ENCODE measurements around the gene VGLL4.

DNA sequence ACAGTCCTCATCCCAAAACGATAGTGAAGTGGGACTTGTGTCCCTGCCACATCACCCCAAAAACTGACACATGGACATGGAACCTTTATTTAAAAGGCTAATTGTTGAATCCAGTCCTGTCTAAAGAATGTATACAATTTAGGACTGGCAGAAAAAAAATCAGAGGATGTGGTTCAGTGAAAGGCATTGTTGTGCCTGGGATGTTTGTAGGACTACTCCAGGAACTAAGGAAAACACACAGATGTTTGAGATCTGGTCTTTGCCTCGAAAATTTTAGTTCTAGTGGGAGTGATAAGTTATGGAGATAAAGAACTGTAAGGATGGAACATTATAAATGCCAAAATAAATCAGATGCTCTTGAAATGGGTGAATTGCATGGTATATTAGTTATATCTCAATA lies 27.2 kb downstream of the VGLL4 start:
- TF ChIP-seq EZH2phosphoT487 (IDR thresholded peaks at IDR 0.05) (no peak), EZH2 (IDR thresholded peaks at IDR 0.05) (no peak)
- TF ChIP-seq, protein P1, sequence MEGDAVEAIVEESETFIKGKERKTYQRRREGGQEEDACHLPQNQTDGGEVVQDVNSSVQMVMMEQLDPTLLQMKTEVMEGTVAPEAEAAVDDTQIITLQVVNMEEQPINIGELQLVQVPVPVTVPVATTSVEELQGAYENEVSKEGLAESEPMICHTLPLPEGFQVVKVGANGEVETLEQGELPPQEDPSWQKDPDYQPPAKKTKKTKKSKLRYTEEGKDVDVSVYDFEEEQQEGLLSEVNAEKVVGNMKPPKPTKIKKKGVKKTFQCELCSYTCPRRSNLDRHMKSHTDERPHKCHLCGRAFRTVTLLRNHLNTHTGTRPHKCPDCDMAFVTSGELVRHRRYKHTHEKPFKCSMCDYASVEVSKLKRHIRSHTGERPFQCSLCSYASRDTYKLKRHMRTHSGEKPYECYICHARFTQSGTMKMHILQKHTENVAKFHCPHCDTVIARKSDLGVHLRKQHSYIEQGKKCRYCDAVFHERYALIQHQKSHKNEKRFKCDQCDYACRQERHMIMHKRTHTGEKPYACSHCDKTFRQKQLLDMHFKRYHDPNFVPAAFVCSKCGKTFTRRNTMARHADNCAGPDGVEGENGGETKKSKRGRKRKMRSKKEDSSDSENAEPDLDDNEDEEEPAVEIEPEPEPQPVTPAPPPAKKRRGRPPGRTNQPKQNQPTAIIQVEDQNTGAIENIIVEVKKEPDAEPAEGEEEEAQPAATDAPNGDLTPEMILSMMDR (IDR thresholded peaks at IDR 0.05) = no peak

Data from neural progenitor cell (in vitro differentiated cells).